ENCODE measurements around the gene CITED2.
A peak's percentile ranks its signal among the peaks of the same experiment; 100 is the strongest.
"Not testable (repeated sequence)": the region's sequence is repeated elsewhere in the genome, so short reads cannot be mapped to it uniquely, and the experiment has no call there.

Gene CITED2

DNA sequence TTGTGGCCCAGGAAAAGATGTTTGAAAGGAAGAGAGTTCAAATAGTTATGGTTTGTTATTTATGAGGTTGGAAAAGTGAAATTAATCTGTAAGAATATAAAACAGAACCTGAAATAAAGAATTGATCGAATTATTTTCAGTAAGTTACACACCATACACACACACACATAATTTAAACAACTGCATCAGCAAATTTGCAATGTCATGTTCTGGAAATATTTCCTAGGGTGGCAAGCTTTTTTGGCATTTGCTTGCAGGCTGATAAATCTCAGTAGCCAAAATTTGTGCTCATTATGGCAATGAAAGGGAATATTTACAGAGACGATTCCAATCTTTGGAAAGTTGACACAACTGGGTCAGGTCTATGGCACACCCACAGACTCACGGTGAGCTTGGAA, 9.5 kb downstream of the CITED2 start:
- H3K36me3 Mint-ChIP-seq = no peaks in the 10 kb centered on the region

DNA sequence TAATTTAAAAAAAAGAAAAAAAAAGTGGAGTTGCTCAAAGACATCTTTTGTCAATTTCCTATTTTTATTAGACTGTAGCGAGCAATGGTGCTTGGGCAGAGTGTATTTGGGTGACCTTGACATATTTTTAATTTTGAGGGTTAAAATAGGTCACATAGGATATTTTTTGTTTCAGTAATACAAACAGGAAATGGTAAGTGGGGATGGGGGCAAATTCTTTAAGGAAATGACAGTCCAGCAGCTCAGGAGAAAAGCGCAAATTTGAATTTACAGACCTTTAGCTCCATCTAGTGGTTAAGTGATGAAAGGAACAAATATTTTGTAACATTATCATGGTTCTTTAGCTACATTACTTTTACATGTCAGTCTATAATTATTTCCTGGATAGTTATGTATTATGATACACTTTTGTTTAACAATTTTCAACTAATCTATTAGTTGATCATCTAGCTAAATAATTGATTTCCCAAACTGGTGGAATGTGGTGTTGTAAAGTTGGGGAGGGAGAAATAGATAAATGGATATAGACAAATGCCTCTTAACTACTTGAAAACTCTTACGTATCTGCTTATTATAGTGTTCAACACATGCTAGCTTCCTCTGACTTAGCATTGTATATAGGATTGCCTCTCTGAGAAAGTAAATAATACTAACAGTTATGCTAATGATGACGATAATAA, 10.0 kb downstream of the CITED2 start:
- Mint-ChIP-seq H3K27ac (peak overlapping the region; percentile 10), H3K4me1 (peaks cover 34% of the 10 kb centered on the region), H3K4me3 (no peak overlapping the region), H3K27me3 (no peaks in the 10 kb centered on the region), H3K9me3 (peaks cover 2% of the 10 kb centered on the region), H3K36me3 (no peaks in the 10 kb centered on the region)
- CTCF ChIA-PET = interaction anchor here (0.7 to 3.9 kb wide), 33 partner anchors 9 to 672 kb away, joined by 3 to 144 read pairs (median 4); partner anchors contain the start of genes CITED2 and TXLNB
- DNase-seq = no peak

More for the DNA sequence above, 9.5 kb downstream of the CITED2 start:
- Mint-ChIP-seq H3K4me1 (peaks cover 40% of the 10 kb centered on the region), H3K27ac (no peak overlapping the region), H3K27me3 (no peaks in the 10 kb centered on the region), H3K9me3 (peaks cover 2% of the 10 kb centered on the region), H3K4me3 (no peak overlapping the region)
- CTCF ChIA-PET = interaction anchor here (0.7 to 3.9 kb wide), 34 partner anchors 8 to 673 kb away, joined by 3 to 144 read pairs (median 4); partner anchors contain the start of genes CITED2 and TXLNB
- no peak for DNase-seq

DNA sequence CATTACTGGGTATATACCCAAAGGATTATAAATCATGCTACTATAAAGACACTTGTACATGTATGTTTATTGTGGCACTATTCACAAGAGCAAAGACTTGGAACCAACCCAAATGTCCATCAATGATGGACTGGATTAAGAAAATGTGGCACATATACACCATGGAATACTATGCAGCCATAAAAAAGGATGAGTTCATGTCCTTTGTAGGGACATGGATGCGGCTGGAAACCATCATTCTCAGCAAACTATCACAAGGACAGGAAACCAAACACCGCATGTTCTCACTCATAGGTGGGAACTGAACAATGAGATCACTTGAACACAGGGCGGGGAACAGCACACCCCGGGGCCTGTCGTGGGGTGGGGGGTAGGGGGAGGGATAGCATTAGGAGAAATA, 10.7 kb downstream of the CITED2 start:
- DNase-seq, H3K9me3 Mint-ChIP-seq, H3K27ac Mint-ChIP-seq, H3K4me3 Mint-ChIP-seq, H3K36me3 Mint-ChIP-seq, H3K27me3 Mint-ChIP-seq: not testable (repeated sequence)
- CTCF ChIA-PET = interaction anchor here (1.0 to 3.9 kb wide), 20 partner anchors 10 to 548 kb away, joined by 3 to 144 read pairs (median 4); partner anchors contain the start of genes CITED2 and TXLNB
- H3K4me1 Mint-ChIP-seq = peaks cover 33% of the 10 kb centered on the region

DNA sequence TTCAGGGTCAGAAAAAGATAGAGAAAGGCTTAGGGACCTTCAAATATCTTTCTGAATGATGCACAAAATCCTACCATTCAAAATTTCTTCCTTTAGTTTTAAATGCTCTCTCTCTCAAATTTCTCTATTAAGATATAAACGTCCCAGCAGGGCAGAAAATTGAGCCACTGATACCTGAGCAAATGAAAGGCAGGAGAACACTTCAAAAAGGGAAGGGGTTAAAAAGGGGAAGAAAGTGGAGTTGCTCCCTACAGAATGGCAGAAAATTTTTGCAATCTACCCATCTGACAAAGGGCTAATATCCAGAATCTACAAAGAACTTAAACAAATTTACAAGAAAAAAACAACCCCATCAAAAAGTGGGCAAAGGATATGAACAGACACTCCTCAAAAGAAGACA, 11.3 kb downstream of the CITED2 start:
- H3K27me3 Mint-ChIP-seq, H3K36me3 Mint-ChIP-seq, H3K9me3 Mint-ChIP-seq, H3K4me3 Mint-ChIP-seq, DNase-seq, H3K27ac Mint-ChIP-seq: not testable (repeated sequence)
- CTCF ChIA-PET = interaction anchor here (4.6 kb wide), 1 partner anchor 144 kb away, joined by 42 read pairs; no protein-coding TSS in a partner anchor
- H3K4me1 Mint-ChIP-seq = peaks cover 32% of the 10 kb centered on the region

DNA sequence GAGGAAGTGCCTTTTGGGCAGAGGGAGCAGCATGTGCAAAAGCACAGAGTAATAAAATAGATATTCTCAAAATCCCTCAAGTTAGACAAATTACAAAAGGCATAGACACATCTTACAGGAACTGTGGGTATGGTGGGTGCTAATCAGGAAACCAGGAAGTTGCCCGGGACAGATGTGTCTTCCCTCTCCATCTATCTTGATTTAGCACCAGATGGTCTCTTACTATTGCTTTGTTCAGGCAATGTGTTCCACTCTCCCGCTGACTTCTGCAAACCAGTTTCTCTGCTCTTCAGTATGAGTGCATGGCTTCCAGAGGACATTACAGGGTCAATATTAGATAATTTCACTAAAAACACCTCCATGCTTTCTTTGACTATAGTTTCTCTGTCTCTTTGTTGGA, 13.2 kb downstream of the CITED2 start:
- Mint-ChIP-seq H3K27ac (no peak overlapping the region), H3K4me3 (no peak overlapping the region), H3K4me1 (peaks cover 25% of the 10 kb centered on the region), H3K27me3 (no peaks in the 10 kb centered on the region), H3K9me3 (peaks cover 2% of the 10 kb centered on the region), H3K36me3 (no peaks in the 10 kb centered on the region)
- DNase-seq = no peak
- CTCF ChIA-PET = interaction anchor here (1.2 to 4.6 kb wide), 5 partner anchors 69 to 236 kb away, joined by 4 to 42 read pairs (median 7); partner anchors contain the start of gene TXLNB

DNA sequence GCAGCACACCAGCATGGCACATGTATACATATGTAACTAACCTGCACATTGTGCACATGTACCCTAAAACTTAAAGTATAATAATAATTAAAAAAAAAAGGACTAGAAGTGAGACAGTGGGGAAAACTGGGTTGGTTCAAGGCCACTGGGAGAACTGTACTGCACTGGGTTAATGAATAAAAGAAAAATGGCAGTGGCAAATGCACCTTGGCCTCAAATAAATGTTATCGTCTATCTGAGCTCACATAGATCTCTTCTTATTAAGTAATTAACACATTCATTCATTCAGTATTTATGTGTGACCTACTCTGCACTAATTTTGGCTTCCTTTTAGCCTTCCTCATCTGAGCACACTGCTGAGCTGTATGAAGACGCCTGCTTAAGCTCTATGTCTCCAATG, 17.5 kb downstream of the CITED2 start:
- no peak for DNase-seq
- no peaks in the 10 kb centered on the region for H3K36me3 Mint-ChIP-seq
- CTCF ChIA-PET = interaction anchor here (0.7 to 0.9 kb wide), 2 partner anchors 9 to 65 kb away, joined by 3 to 4 read pairs; partner anchors contain the start of gene TXLNB
- H3K9me3 Mint-ChIP-seq = peaks cover 4% of the 10 kb centered on the region
- H3K27ac Mint-ChIP-seq = no peak overlapping the region
- no peak overlapping the region for H3K4me3 Mint-ChIP-seq
- no peaks in the 10 kb centered on the region for H3K27me3 Mint-ChIP-seq
- peaks cover 3% of the 10 kb centered on the region for H3K4me1 Mint-ChIP-seq

DNA sequence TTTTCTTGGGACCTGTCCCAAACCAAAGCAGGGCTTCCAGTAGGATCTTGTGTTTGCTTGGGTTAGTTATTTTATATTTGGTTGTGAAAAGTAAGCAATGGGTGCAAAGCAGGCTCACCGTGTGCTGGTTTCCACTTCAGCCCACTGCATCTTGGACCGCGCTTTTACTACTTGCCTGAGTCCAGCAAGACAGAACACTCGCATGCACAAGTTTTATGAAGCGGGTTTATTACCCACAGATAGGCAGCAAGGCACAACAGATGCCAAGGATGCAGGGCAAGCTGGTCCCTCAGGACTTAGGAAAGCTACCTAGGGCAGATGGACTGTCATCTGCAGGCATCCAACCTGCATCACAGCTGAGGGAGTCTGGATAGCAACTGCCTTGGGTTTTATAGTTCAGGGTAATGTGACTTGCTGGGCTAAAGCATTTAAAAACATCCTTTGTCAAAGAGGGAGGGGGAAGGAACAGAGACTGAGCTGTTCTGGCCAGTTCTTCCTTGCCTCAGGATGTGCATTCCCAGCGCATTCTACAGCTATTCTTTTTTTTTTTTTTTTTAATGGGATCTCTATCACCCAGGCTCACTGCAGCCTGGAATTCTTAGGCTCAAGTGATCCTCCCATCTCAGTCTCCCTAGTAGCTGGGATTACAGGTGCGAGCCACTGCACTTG, 18.5 kb downstream of the CITED2 start:
- CTCF ChIA-PET = interaction anchor here (0.7 to 2.1 kb wide), 3 partner anchors 9 to 137 kb away, joined by 3 to 8 read pairs (median 3); no protein-coding TSS in a partner anchor
- H3K36me3 Mint-ChIP-seq = no peaks in the 10 kb centered on the region

DNA sequence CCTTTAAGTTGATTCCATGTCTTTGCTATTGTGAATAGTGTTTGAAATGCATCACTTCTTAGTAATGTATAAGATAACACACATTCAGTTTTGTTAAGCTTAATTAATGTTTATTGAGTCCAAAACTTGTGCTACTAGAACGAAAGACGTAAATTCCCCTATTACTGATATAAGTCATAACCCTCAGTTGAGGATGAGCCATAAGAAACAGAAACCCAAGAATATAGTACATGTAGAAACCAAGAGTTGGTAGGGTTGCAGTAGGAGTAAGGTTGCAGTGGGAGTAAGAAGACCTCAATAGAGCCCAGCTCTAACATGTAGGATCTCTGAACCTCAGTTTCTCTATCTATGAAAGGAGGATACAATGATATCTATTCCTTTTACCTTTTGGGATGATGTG, 19.3 kb downstream of the CITED2 start:
- Mint-ChIP-seq H3K9me3 (peaks cover 4% of the 10 kb centered on the region), H3K4me1 (no peaks in the 10 kb centered on the region), H3K27me3 (no peaks in the 10 kb centered on the region), H3K4me3 (no peak overlapping the region), H3K36me3 (no peaks in the 10 kb centered on the region), H3K27ac (no peak overlapping the region)
- DNase-seq = no peak
- CTCF ChIA-PET = interaction anchor here (1.5 to 2.1 kb wide), 2 partner anchors 9 to 136 kb away, joined by 3 to 8 read pairs; no protein-coding TSS in a partner anchor

More for the DNA sequence above, 18.5 kb downstream of the CITED2 start:
- no peak overlapping the region for H3K27ac Mint-ChIP-seq
- no peaks in the 10 kb centered on the region for H3K4me1 Mint-ChIP-seq
- H3K9me3 Mint-ChIP-seq = peaks cover 4% of the 10 kb centered on the region
- DNase-seq = no peak
- no peaks in the 10 kb centered on the region for H3K27me3 Mint-ChIP-seq
- no peak overlapping the region for H3K4me3 Mint-ChIP-seq

DNA sequence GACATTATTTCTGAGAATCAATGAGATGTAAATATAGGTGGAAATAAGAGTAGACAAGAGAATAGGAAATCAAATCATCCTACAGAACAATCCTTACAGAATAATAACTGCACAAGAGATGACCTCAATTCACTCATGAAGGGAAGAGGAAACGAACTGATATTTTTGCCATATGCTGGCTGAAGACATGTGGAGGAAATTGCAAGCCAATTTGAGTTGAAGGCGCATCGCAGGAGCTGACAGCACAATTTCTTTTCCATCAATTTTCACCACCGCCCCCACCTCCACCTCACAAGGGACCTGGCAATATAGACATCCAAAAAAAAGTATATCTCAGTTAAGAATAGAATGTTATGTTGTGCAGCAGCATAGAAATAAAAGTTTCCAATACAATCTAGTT, 20.3 kb downstream of the CITED2 start:
- CTCF ChIA-PET = interaction anchor here (2.1 kb wide), 1 partner anchor 135 kb away, joined by 8 read pairs; no protein-coding TSS in a partner anchor
- Mint-ChIP-seq H3K4me1 (no peaks in the 10 kb centered on the region), H3K27ac (no peak overlapping the region), H3K36me3 (no peaks in the 10 kb centered on the region), H3K9me3 (peaks cover 4% of the 10 kb centered on the region), H3K4me3 (no peak overlapping the region), H3K27me3 (no peaks in the 10 kb centered on the region)
- no peak for DNase-seq

DNA sequence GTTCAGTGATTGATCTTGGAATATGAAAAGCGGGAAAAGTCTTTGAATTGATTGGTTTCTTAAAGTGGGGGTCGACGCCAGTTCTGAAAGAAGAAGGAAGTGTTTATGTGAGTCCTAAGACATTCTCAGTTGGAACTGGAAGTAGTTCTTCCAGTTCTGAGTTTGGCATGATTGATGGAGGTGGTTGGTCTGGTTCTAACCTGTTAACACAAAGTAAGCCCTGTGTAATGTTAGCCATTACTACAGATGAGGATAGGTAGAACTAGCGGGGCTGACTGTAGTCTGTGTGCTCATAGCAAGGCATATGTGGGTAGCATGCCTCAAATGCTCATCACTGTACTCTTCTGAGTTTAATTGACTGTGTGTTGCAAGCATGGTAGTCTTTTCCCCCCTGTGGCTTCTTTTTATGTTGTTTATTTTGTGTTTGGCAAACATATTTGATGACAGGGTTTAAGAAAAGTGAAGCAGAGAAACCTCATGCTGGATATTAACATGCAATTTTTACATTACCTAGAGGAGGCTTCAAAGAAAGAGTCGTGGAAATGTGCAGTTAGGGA, 24.9 kb downstream of the CITED2 start:
- no peaks in the 10 kb centered on the region for H3K27me3 Mint-ChIP-seq
- DNase-seq = no peak
- H3K4me1 Mint-ChIP-seq = no peaks in the 10 kb centered on the region
- H3K9me3 Mint-ChIP-seq = no peaks in the 10 kb centered on the region
- CTCF ChIA-PET = no interaction called here
- H3K36me3 Mint-ChIP-seq = no peaks in the 10 kb centered on the region
- H3K27ac Mint-ChIP-seq = no peak overlapping the region
- H3K4me3 Mint-ChIP-seq = no peak overlapping the region

DNA sequence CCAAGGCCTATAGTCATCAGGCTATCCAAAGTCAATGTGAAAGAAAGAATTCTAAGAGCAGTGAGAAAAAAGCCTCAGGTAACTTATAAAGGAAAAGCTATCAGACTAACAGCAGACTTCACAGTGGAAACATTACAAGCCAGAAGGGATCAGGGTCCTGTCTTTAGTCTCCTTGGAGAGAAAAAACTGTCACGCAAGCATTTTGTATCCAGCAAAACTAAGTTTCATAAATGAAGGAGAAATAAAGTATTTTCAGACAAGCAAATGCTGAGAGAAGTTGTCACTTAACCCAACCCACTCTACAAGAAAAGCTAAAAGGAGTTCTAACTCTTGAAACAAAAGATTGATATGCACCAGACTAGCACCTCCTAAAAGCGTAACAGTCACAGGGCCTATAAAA, 28.1 kb downstream of the CITED2 start:
- no peaks in the 10 kb centered on the region for H3K9me3 Mint-ChIP-seq
- no peaks in the 10 kb centered on the region for H3K36me3 Mint-ChIP-seq
- no peak for DNase-seq
- CTCF ChIA-PET = interaction anchor here (1.5 kb wide), 1 partner anchor 18 kb away, joined by 3 read pairs; no protein-coding TSS in a partner anchor
- H3K27ac Mint-ChIP-seq = no peak overlapping the region
- H3K27me3 Mint-ChIP-seq = no peaks in the 10 kb centered on the region
- peaks cover 14% of the 10 kb centered on the region for H3K4me1 Mint-ChIP-seq
- no peak overlapping the region for H3K4me3 Mint-ChIP-seq

DNA sequence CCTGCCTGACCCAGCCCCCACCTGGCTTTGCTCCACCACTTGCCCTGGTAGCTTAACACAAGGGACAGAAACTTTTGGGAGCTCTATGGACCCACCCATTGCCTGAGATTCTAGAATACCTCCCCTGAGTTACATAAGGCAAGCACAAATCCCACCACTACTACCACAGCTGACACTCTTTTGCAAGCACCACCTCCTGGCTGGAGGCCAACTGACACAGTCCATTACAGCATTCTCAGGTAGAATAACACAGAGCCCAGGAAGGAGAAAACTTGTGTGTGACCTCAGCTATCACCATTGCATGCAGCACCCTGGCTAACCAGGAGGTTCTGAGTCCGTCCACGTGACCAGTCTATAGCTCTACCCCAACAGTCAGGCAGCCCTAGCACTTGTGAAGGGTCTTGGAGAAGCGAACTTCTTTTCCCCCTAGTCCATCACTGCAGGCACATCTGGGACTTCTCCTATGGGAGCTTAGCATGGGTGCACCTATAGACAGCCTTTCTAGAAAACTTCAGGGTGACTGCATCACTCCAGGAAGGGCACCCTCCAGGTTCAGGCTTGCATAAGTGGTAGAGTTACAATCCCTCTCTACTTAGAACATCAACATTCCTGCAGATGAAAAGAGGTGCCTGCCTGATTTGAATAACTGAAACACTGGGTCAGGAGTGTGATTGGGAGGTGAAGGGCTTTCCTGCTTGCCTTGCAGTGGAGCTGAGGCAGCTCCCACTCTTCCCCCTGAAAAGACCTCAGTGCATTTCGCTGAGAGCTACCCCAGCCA, 30.1 kb downstream of the CITED2 start:
- Mint-ChIP-seq H3K36me3 (no peaks in the 10 kb centered on the region), H3K27ac (no peak overlapping the region), H3K4me1 (peaks cover 14% of the 10 kb centered on the region), H3K27me3 (no peaks in the 10 kb centered on the region), H3K9me3 (no peaks in the 10 kb centered on the region), H3K4me3 (no peak overlapping the region)
- CTCF ChIA-PET = no interaction called here
- no peak for DNase-seq

DNA sequence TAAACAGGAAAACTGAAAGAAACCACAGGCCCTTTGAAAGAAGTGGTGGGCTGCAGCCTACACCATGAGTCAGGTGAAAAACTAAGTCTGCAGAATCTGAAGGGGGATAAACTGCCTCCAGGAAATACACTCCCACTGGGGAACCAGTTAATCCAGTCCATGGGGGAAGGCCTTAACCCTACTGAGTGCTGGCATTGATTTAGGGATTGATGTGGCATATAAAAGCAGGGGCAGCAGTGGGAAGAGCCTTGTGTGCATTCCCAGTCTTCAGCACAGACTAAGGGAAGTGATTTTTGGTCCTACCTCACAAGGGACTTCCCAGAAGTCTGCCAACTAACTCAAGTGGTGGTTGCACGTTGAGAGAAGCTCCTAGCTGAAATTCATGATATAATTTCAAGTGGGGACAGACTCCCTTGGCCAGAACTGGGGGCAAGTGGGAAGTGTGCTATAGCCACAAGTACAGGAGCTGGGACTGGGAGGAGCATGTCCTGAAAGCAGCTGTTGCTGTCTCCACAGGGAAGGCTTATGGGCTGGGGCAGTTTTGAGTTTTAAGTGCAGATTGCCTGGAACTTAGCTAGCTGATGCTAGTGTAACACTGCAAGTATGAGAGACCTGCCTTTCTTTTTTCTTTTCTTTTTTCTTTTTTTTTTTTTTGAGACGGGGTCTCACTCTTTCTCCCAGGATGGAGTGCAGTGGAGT, 31.2 kb downstream of the CITED2 start:
- DNase-seq = no peak
- Mint-ChIP-seq H3K27ac (peak overlapping the region; percentile 58), H3K27me3 (no peaks in the 10 kb centered on the region), H3K9me3 (no peaks in the 10 kb centered on the region), H3K4me1 (peaks cover 14% of the 10 kb centered on the region), H3K4me3 (no peak overlapping the region), H3K36me3 (no peaks in the 10 kb centered on the region)
- CTCF ChIA-PET = interaction anchor here (1.1 kb wide), 1 partner anchor 124 kb away, joined by 3 read pairs; no protein-coding TSS in a partner anchor
